NB4 (cell line): Measurements from ENCODE around the gene MROH2B.

ENCODE experiments used
- CTCF ChIP-seq: IDR thresholded peaks from one replicate; pipeline ENCODE4 v1.5.1; 2012; ENCODE audit warnings: low read depth, low read length
- POLR2A ChIP-seq: IDR thresholded peaks from 2 replicates; pipeline ENCODE4 v1.6.1; 2011; ENCODE audit warnings: mild to moderate bottlenecking; ENCODE audit not compliant: insufficient read length; ENCODE audit errors: extremely low read depth

DNA sequence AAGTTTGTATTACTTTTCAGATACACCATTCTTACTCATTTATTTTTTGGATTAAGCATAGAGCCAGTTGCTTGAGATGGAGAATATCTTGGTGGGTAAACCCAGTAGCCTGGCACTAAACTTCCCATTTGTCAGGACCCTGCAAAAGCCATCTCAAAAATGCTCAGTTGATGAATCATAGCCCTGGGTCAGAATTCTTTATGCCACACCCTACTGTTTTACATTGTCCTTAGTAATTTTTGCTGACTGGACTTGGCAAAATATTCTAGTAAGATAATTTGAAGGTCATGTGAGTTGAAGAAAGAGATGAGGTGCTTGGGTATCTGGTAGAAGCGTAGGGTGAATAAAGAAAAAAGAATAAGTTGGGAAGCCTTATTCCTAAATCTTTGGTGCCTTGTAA, 111.1 kb downstream of the MROH2B start:
- TF ChIP-seq CTCF (no peak), POLR2A (no peak)
